Hepatocyte (in vitro differentiated cells): Measurements from ENCODE around the gene LEFTY2.

Experiments used
- EZH2 ChIP-seq: fragments of 200-600 bp; sonication (generic); IDR thresholded peaks from 2 replicates; pipeline ENCODE4 v1.6.1; 2016; ENCODE audit warnings: antibody characterized with exemption, mild to moderate bottlenecking, borderline replicate concordance
- TF ChIP-seq, protein P1 (sequence below): fragments of 200-600 bp; sonication (generic); IDR thresholded peaks from 2 replicates; pipeline ENCODE4 v1.5.1; 2016; ENCODE audit warnings: antibody characterized with exemption, mild to moderate bottlenecking; ENCODE audit not compliant: poor library complexity

DNA sequence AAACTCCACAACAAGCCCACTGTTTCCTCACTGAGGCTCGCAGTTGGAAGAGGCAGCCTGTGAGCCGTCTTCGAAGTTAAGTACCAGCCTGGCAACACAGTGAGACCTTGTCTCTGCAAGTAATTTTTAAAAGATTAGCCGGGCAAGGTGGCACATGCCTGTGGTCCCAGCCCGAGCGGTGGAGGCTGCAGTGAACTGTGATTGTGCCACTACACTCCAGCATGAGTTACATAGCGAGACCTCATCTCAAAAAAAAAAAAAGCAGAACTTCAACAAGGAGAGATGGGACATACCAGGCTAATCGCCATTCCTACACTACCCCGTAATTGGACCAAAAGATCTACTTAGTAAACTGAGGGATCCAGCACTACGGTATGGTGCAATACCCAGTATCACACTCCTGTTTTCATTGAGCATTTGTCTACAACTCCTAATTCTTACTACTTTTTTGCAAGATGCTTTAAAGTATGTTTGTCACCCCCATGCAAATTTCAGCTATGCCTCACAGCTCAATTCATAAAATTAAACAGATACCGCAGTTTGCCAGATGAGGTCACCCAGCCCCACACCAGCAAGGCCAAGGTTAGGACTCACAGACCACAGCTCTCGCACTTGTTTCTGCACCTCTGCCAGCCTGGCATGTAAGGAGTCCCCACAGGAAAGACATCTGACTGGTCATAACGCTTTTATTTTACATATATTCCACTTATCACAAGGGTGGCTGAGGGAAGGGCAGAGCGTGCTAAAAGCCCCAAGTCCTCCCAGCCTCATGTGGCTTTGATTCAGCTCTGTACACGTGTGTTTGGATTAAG lies 37.1 kb upstream of the LEFTY2 start:
- TF ChIP-seq, protein P1, sequence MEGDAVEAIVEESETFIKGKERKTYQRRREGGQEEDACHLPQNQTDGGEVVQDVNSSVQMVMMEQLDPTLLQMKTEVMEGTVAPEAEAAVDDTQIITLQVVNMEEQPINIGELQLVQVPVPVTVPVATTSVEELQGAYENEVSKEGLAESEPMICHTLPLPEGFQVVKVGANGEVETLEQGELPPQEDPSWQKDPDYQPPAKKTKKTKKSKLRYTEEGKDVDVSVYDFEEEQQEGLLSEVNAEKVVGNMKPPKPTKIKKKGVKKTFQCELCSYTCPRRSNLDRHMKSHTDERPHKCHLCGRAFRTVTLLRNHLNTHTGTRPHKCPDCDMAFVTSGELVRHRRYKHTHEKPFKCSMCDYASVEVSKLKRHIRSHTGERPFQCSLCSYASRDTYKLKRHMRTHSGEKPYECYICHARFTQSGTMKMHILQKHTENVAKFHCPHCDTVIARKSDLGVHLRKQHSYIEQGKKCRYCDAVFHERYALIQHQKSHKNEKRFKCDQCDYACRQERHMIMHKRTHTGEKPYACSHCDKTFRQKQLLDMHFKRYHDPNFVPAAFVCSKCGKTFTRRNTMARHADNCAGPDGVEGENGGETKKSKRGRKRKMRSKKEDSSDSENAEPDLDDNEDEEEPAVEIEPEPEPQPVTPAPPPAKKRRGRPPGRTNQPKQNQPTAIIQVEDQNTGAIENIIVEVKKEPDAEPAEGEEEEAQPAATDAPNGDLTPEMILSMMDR: no peak
- TF ChIP-seq EZH2: no peak
